SJSA1 (cell line): ENCODE data around the gene COL6A2. TPM values are rescaled to one million over a fixed set of nuclear protein-coding genes. Genes with fewer than 3 reads are reported as not detected.

Experiments
- DNase-seq, 2 experiments: peaks; one replicate each; pipeline ENCODE4 v3.0.0-alpha.2; 2015 to 2020; ENCODE audit warnings: low spot score in 2 of 2, low read depth in 1 of 2
- H3K27ac ChIP-seq: fragments of 250-450 bp; sonication (Bioruptor Pico); 2 replicates; pipeline ENCODE4 v1.5.1; 2020; ENCODE audit warnings: mild to moderate bottlenecking, moderate library complexity
- H3K27me3 ChIP-seq: fragments of 250-450 bp; sonication (Bioruptor Pico); replicated peaks from 2 replicates; pipeline ENCODE4 v1.5.1; 2020; ENCODE audit warnings: mild to moderate bottlenecking, moderate library complexity
- H3K36me3 ChIP-seq: fragments of 250-450 bp; sonication (Bioruptor Pico); 2 replicates; pipeline ENCODE4 v1.5.1; 2020; ENCODE audit warnings: mild to moderate bottlenecking
- H3K4me1 ChIP-seq: fragments of 250-450 bp; sonication (Bioruptor Pico); replicated peaks from 2 replicates; pipeline ENCODE4 v1.6.1; 2021; ENCODE audit warnings: mild to moderate bottlenecking
- H3K4me3 ChIP-seq: fragments of 250-450 bp; sonication (Bioruptor Pico); 2 replicates; pipeline ENCODE4 v1.5.1; 2020; ENCODE audit warnings: mild to moderate bottlenecking
- H3K9me3 ChIP-seq: fragments of 250-450 bp; sonication (Bioruptor Pico); replicated peaks from 2 replicates; pipeline ENCODE4 v1.5.1; 2020; ENCODE audit warnings: mild to moderate bottlenecking
- total RNA-seq: library from RNA; depleted of rRNA; stranded (reverse); fragments of >200 nt; shearing (Covaris generic); gene quantifications from 2 replicates; pipeline ENCODE4 v1.2.3, GENCODE V29; 2014

The COL6A2 gene
- total RNA-seq, 1 experiment from 2014 or later: 333 TPM

- Histone ChIP-seq H3K36me3 (no peaks in the 10 kb centered on the region), H3K27ac (no peak overlapping the region), H3K4me3 (no peak overlapping the region), H3K27me3 (no peaks in the 10 kb centered on the region), H3K9me3 (no peaks in the 10 kb centered on the region), H3K4me1 (peaks cover 7% of the 10 kb centered on the region)
- peak in 1 of 2 experiments; percentile 41 for DNase-seq
Measured at GRCh38 chr21:46151989-46152926, 54.3 kb downstream of the COL6A2 start.

GRCh38 chr21:46152927-46153246 lies 55.0 kb downstream of the COL6A2 start:
- Histone ChIP-seq H3K9me3 (no peaks in the 10 kb centered on the region), H3K27me3 (no peaks in the 10 kb centered on the region), H3K4me1 (peaks cover 7% of the 10 kb centered on the region), H3K4me3 (no peak overlapping the region), H3K36me3 (no peaks in the 10 kb centered on the region), H3K27ac (no peak overlapping the region)
- DNase-seq: no peak

- Histone ChIP-seq H3K27ac (no peak overlapping the region), H3K27me3 (no peaks in the 10 kb centered on the region), H3K4me1 (peaks cover 7% of the 10 kb centered on the region), H3K4me3 (no peak overlapping the region), H3K9me3 (no peaks in the 10 kb centered on the region), H3K36me3 (no peaks in the 10 kb centered on the region)
- DNase-seq: peak; percentile 34 to 65
Measured at GRCh38 chr21:46153247-46154154, 55.6 kb downstream of the COL6A2 start.

- Histone ChIP-seq H3K4me1 (peaks cover 7% of the 10 kb centered on the region), H3K27ac (no peak overlapping the region), H3K36me3 (no peaks in the 10 kb centered on the region), H3K27me3 (no peaks in the 10 kb centered on the region), H3K4me3 (no peak overlapping the region), H3K9me3 (no peaks in the 10 kb centered on the region)
- peak in 1 of 2 experiments; percentile 44 for DNase-seq
Measured at GRCh38 chr21:46154155-46154954, 56.4 kb downstream of the COL6A2 start.

GRCh38 chr21:46154955-46155513 lies 57.1 kb downstream of the COL6A2 start:
- no peaks in the 10 kb centered on the region for H3K9me3 ChIP-seq
- no peak overlapping the region for H3K27ac ChIP-seq
- no peak overlapping the region for H3K4me3 ChIP-seq
- H3K36me3 ChIP-seq: no peaks in the 10 kb centered on the region
- H3K27me3 ChIP-seq: no peaks in the 10 kb centered on the region
- H3K4me1 ChIP-seq: peaks cover 7% of the 10 kb centered on the region
- DNase-seq: no peak

- H3K27ac ChIP-seq: no peak within 1 kb of the TSS
- no peaks in the 10 kb centered on the region for H3K36me3 ChIP-seq
- H3K27me3 ChIP-seq: no peaks in the 10 kb centered on the region
- DNase-seq: peak in 1 of 2 experiments; percentile 38
- H3K4me1 ChIP-seq: peaks cover 7% of the 10 kb centered on the region
- H3K4me3 ChIP-seq: no peak within 1 kb of the TSS
- H3K9me3 ChIP-seq: no peaks in the 10 kb centered on the region
Measured at GRCh38 chr21:46155514-46156377, 57.8 kb downstream of the COL6A2 start, which contains the start of gene FTCD. Gene FTCD, minus strand, starts transcription at chr21:46155579. Its CDS starts 56 bp downstream, at chr21:46155523.

GRCh38 chr21:46156378-46156645 lies 58.4 kb downstream of the COL6A2 start:
- Histone ChIP-seq H3K27ac (no peak overlapping the region), H3K36me3 (no peaks in the 10 kb centered on the region), H3K9me3 (no peaks in the 10 kb centered on the region), H3K27me3 (peaks cover 3% of the 10 kb centered on the region), H3K4me3 (no peak overlapping the region), H3K4me1 (peaks cover 7% of the 10 kb centered on the region)
- DNase-seq: no peak

GRCh38 chr21:46156678-46157077 lies 58.8 kb downstream of the COL6A2 start:
- Histone ChIP-seq H3K4me3 (no peak overlapping the region), H3K36me3 (no peaks in the 10 kb centered on the region), H3K27me3 (peaks cover 7% of the 10 kb centered on the region), H3K4me1 (peaks cover 7% of the 10 kb centered on the region), H3K27ac (no peak overlapping the region), H3K9me3 (no peaks in the 10 kb centered on the region)
- no peak for DNase-seq

- Histone ChIP-seq H3K9me3 (no peaks in the 10 kb centered on the region), H3K4me1 (peaks cover 7% of the 10 kb centered on the region), H3K36me3 (no peaks in the 10 kb centered on the region), H3K4me3 (no peak overlapping the region), H3K27me3 (peaks cover 12% of the 10 kb centered on the region), H3K27ac (no peak overlapping the region)
- no peak for DNase-seq
Measured at GRCh38 chr21:46157396-46157986, 59.6 kb downstream of the COL6A2 start.

- no peaks in the 10 kb centered on the region for H3K9me3 ChIP-seq
- H3K27ac ChIP-seq: no peak overlapping the region
- no peaks in the 10 kb centered on the region for H3K36me3 ChIP-seq
- peaks cover 7% of the 10 kb centered on the region for H3K4me1 ChIP-seq
- H3K27me3 ChIP-seq: peaks cover 17% of the 10 kb centered on the region
- H3K4me3 ChIP-seq: no peak overlapping the region
- DNase-seq: no peak
Measured at GRCh38 chr21:46157987-46158451, 60.1 kb downstream of the COL6A2 start.

- DNase-seq: no peak
- H3K9me3 ChIP-seq: no peaks in the 10 kb centered on the region
Measured at GRCh38 chr21:46158666-46159300, 60.9 kb downstream of the COL6A2 start.

GRCh38 chr21:46159390-46159789 lies 61.5 kb downstream of the COL6A2 start:
- Histone ChIP-seq H3K9me3 (no peaks in the 10 kb centered on the region), H3K4me3 (no peak overlapping the region), H3K27me3 (peaks cover 25% of the 10 kb centered on the region), H3K36me3 (no peaks in the 10 kb centered on the region), H3K27ac (no peak overlapping the region), H3K4me1 (no peaks in the 10 kb centered on the region)
- no peak for DNase-seq

More at GRCh38 chr21:46158666-46159300, 60.9 kb downstream of the COL6A2 start:
- H3K36me3 ChIP-seq: no peaks in the 10 kb centered on the region
- no peak overlapping the region for H3K27ac ChIP-seq
- peaks cover 25% of the 10 kb centered on the region for H3K27me3 ChIP-seq
- H3K4me1 ChIP-seq: no peaks in the 10 kb centered on the region
- H3K4me3 ChIP-seq: no peak overlapping the region
